ENCODE data around the gene LRMDA. TPM values are rescaled to one million over a fixed set of nuclear protein-coding genes. Genes with fewer than 3 reads are reported as not detected.

The LRMDA gene
- total and polyA plus RNA-seq, 2 of the 8 experiments (the other 6 are each of a cell fraction or from before 2014, with no cell fraction given) = 0.86 to 2.8 TPM

DNA sequence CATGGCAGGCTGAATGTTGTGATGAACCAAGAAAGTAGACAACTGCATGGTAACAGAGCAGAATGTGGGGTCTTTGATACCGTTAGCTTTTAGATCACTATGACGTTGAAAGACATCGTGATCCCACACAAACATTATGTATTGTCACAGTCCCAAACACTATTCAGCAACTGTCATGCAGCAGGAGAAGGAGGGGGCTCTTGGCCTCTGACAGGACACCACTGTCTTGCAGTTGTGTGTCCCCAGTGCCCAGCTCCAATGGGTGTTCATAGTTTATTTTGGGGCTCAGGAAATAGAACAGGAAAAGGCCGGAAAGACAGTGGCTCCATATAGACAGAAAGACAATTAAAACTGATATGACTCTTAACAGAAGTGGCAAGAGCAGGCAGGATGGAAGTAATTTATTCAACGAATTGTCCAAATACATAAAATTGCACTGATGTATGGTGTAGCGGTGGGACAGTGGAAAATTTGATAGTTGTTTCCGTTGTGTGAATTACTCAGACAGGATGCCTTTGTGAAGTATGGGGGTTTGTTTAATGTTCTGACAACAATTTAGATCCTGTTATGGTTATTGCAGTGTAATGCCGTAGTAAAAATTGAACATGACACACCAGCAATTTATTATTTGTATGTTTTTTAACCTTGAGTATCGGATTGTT is 292.0 kb downstream of the LRMDA start:
- Histone ChIP-seq H3K18ac (ENCODE audit: extremely low read depth, low read length) (no peak overlapping the region), H2BK15ac (ENCODE audit: low read length) (no peak overlapping the region), H4K91ac (replicated peaks; ENCODE audit: insufficient read length, low read length) (no peak overlapping the region), H3K23ac (ENCODE audit: insufficient read length) (no peak overlapping the region), H3K36me3 (ENCODE audit: control insufficient read depth in 2 of 4, insufficient read depth in 4 of 4, low read length in 3 of 4) (no peaks in the 10 kb centered on the region), H4K5ac (ENCODE audit: insufficient read length, low read depth, low read length) (no peak overlapping the region), H3K79me1 (ENCODE audit: low read depth, low read length) (no peaks in the 10 kb centered on the region), H3K14ac (ENCODE audit: insufficient read length) (no peak overlapping the region), H3K4me2 (ENCODE audit: insufficient read depth in 1 of 2, low read depth in 2 of 2, low read length in 2 of 2) (no peak overlapping the region), H2AFZ (ENCODE audit: low read length) (no peak overlapping the region), H3K23me2 (ENCODE audit: low read depth, low read length) (no peaks in the 10 kb centered on the region), H2BK5ac (ENCODE audit: low read depth, low read length) (no peak overlapping the region), H3K27me3 (replicated peaks in 1 of 4; ENCODE audit: control insufficient read depth in 3 of 4, extremely low read depth in 1 of 4, insufficient read depth in 3 of 4, low read length in 3 of 4) (no peaks in the 10 kb centered on the region), H3K9me3 (ENCODE audit: insufficient read depth in 2 of 2, low read depth in 1 of 2, low read length in 1 of 2) (no peaks in the 10 kb centered on the region), H3K4me3 (ENCODE audit: extremely low read depth in 1 of 4, insufficient read depth in 2 of 4, low read depth in 3 of 4, low read length in 4 of 4) (no peak overlapping the region), H3K4ac (replicated peaks; ENCODE audit: insufficient read length, low read depth, low read length) (no peak overlapping the region), H2BK20ac (ENCODE audit: low read length) (no peak overlapping the region), H2AK5ac (ENCODE audit: low read depth, low read length) (no peak overlapping the region), H2BK120ac (replicated peaks; ENCODE audit: low read depth, low read length) (no peak overlapping the region), H4K8ac (ENCODE audit: extremely low read depth, insufficient read depth, low read length) (no peak overlapping the region), H3K27ac (ENCODE audit: low read depth, low read length) (no peak overlapping the region), H3K9ac (replicated peaks in 1 of 4; ENCODE audit: extremely low read depth in 1 of 4, low read depth in 3 of 4, low read length in 3 of 4) (no peak overlapping the region), H3K56ac (replicated peaks; ENCODE audit: insufficient read length, low read depth, low read length) (no peak overlapping the region), H2BK12ac (ENCODE audit: low read depth, low read length) (no peak overlapping the region), H3K4me1 (replicated peaks in 1 of 4; ENCODE audit: control insufficient read depth in 3 of 4, insufficient read depth in 4 of 4, low read length in 3 of 4) (no peaks in the 10 kb centered on the region), H3K79me2 (ENCODE audit: control insufficient read depth in 1 of 2, insufficient read depth in 2 of 2, low read length in 2 of 2) (no peaks in the 10 kb centered on the region), H4K20me1 (replicated peaks in 1 of 2; ENCODE audit: control insufficient read depth in 1 of 2, insufficient read depth in 2 of 2, low read length in 2 of 2) (no peaks in the 10 kb centered on the region)
- CTCF ChIA-PET (ENCODE audit: partially characterized antibody) = no interaction called here
- FAIRE-seq (no peak), DNase-seq (ENCODE audit: low read depth in 1 of 2, low spot score in 2 of 2) (no peak)
- POLR2A ChIA-PET (ENCODE audit: partially characterized antibody) = no interaction called here
- 96% methylated on average over 9 of the region's 9 CpGs; no CpG with 5 or more reads in 1 of the 2 experiments for WGBS, 2 experiments (ENCODE audit: extremely low coverage in 1 of 2, insufficient coverage in 1 of 2, insufficient read length in 1 of 2, insufficient replicate concordance in 2 of 2, low coverage in 1 of 2, low lambda C conversion rate in 2 of 2, missing lambda C conversion rate in 1 of 2)
- TF ChIP-seq CBX5 (IDR thresholded peaks at IDR 0.05; ENCODE audit: low read depth, low read length) = no peak
- no peak for TF ChIP-seq SIN3A (conservative IDR thresholded peaks at IDR 0.05 in 1 of 2, IDR thresholded peaks at IDR 0.05 in 1 of 2; ENCODE audit: low read depth in 1 of 2, low read length in 2 of 2)
- no peak for TF ChIP-seq SP4 (IDR thresholded peaks at IDR 0.05; ENCODE audit: low read length)
- no peak for TF ChIP-seq SRF (IDR thresholded peaks at IDR 0.05; ENCODE audit: low read depth, low read length)
- TF ChIP-seq SIX5 (IDR thresholded peaks at IDR 0.05; ENCODE audit: low read depth, low read length) = no peak
- no peak for TF ChIP-seq NANOG (IDR thresholded peaks at IDR 0.05; ENCODE audit: insufficient read depth, low read depth, low read length, poor library complexity, severe bottlenecking)
- no peak for TF ChIP-seq BRCA1 (IDR thresholded peaks at IDR 0.05; ENCODE audit: low read depth, low read length)
- TF ChIP-seq SAP30 (IDR thresholded peaks at IDR 0.05; ENCODE audit: insufficient read depth, insufficient replicate concordance, low read length) = no peak
- no peak for TF ChIP-seq FOSL1 (IDR thresholded peaks at IDR 0.05; ENCODE audit: insufficient read depth, low read depth, low read length)
- no peak for TF ChIP-seq HDAC6 (IDR thresholded peaks at IDR 0.05; ENCODE audit: low read depth, low read length)
- TF ChIP-seq CREB1 (IDR thresholded peaks at IDR 0.05) = no peak
- no peak for TF ChIP-seq CEBPB (IDR thresholded peaks at IDR 0.05; ENCODE audit: low read depth, low read length)
- no peak for TF ChIP-seq CTBP2 (IDR thresholded peaks at IDR 0.05; ENCODE audit: borderline replicate concordance, insufficient read depth, insufficient read length, low read length)
- TF ChIP-seq EP300 (IDR thresholded peaks at IDR 0.05; ENCODE audit: borderline replicate concordance in 1 of 2, low read depth in 2 of 2, low read length in 2 of 2) = no peak
